Endothelial cell of umbilical vein (primary cell): ENCODE measurements around the gene SPP1. TPM values are rescaled to one million over a fixed set of nuclear protein-coding genes. Genes with fewer than 3 reads are reported as not detected.

Source experiments
- BruUV-seq: library from RNA; stranded (reverse); fragments of 400-500 nt; replicated peaks from 2 replicates; lab custom pipeline; 2021; lab: Mats Ljungman, UMichigan
- CTCF ChIA-PET: fragments of 300-600, 350-600 bp; sonication (Branson Sonifier 250); formaldehyde crosslinking; loops from one replicate; lab custom pipeline; 2021; ENCODE audit warnings: antibody characterized with exemption, inconsistent platforms; lab: Charles Lee
- POLR2A ChIA-PET: fragments of 300-600, 350-600 bp; sonication (Branson Sonifier 250); formaldehyde crosslinking; loops from one replicate; lab custom pipeline; 2021; ENCODE audit warnings: antibody characterized with exemption, inconsistent platforms; lab: Charles Lee
- DNase-seq: peaks from one replicate; pipeline ENCODE4 v3.0.0-alpha.2; 2011; ENCODE audit warnings: low read depth, low spot score
- FAIRE-seq: peaks from 2 replicates; lab custom pipeline; 2011; peaks lifted over from hg19 to GRCh38; lab: Jason Lieb, UNC
- H2AFZ ChIP-seq: 2 replicates; pipeline ENCODE4 v1.6.0; 2012; ENCODE audit warnings: low read depth, low read length, control low read depth, inconsistent platforms
- H3K27ac ChIP-seq: 2 replicates; pipeline ENCODE4 v1.5.1; 2011; ENCODE audit warnings: low read depth, mild to moderate bottlenecking, control low read depth, low read length, moderate library complexity; ENCODE audit not compliant: insufficient read depth
- H3K27me3 ChIP-seq, 2 experiments: 2 replicates each; pipeline versions ENCODE4 v1.6.0 to v1.6.1; 2011; ENCODE audit warnings: low read length in 2 of 2, mixed read lengths in 1 of 2; ENCODE audit not compliant: control insufficient read depth in 2 of 2, insufficient read depth in 2 of 2
- H3K36me3 ChIP-seq, 2 experiments: 2 replicates in 1 of 2; 3 replicates in 1 of 2; pipeline ENCODE4 v1.5.1; 2011; ENCODE audit warnings: low read length in 2 of 2, mild to moderate bottlenecking in 1 of 2, moderate library complexity in 1 of 2; ENCODE audit not compliant: control insufficient read depth in 2 of 2, insufficient read depth in 2 of 2; ENCODE audit errors: extremely low read depth in 1 of 2
- H3K4me1 ChIP-seq: 3 replicates; pipeline ENCODE4 v1.5.1; 2011; ENCODE audit warnings: mild to moderate bottlenecking, low read length; ENCODE audit not compliant: control insufficient read depth, insufficient read depth; ENCODE audit errors: extremely low read depth
- H3K4me2 ChIP-seq: 2 replicates; pipeline ENCODE4 v1.6.1; 2011; ENCODE audit warnings: low read length, control low read depth, mixed read lengths; ENCODE audit not compliant: insufficient read depth
- H3K4me3 ChIP-seq, 3 experiments: fragments of 200-600 bp in 1 of 3; sonication (generic), shearing (Covaris generic) in 1 of 3; replicated peaks in 1 of 3; 2 replicates each; pipeline ENCODE4 v1.5.1; 2011 to 2016; ENCODE audit warnings: control low read depth in 3 of 3, low read length in 3 of 3, mild to moderate bottlenecking in 2 of 3, inconsistent platforms in 1 of 3, low read depth in 1 of 3, moderate library complexity in 1 of 3; ENCODE audit not compliant: insufficient read depth in 1 of 3
- H3K79me2 ChIP-seq: 2 replicates; pipeline ENCODE4 v1.6.0; 2012; ENCODE audit warnings: low read length, inconsistent platforms; ENCODE audit not compliant: control insufficient read depth, insufficient read depth
- H3K9ac ChIP-seq: replicated peaks from 2 replicates; pipeline ENCODE3; 2011; ENCODE audit warnings: low read length, control low read depth; ENCODE audit not compliant: insufficient read depth; ENCODE audit errors: extremely low read depth
- H3K9me1 ChIP-seq: replicated peaks from 3 replicates; pipeline ENCODE4 v1.6.0; 2011; ENCODE audit warnings: mild to moderate bottlenecking, low read length; ENCODE audit not compliant: control insufficient read depth, insufficient read depth; ENCODE audit errors: extremely low read depth
- H3K9me3 ChIP-seq: replicated peaks from 2 replicates; pipeline ENCODE4 v1.5.1; 2012; ENCODE audit warnings: low read length, inconsistent platforms; ENCODE audit not compliant: control insufficient read depth, insufficient read depth
- H4K20me1 ChIP-seq: replicated peaks from 2 replicates; pipeline ENCODE3; 2011; ENCODE audit warnings: mild to moderate bottlenecking, low read length; ENCODE audit not compliant: control insufficient read depth, insufficient read depth; ENCODE audit errors: extremely low read depth
- EZH2 ChIP-seq: IDR thresholded peaks from 2 replicates; pipeline ENCODE4 v1.6.1; 2012; ENCODE audit warnings: borderline replicate concordance, low read depth, mild to moderate bottlenecking, moderate library complexity, low read length, inconsistent platforms; ENCODE audit not compliant: severe bottlenecking
- FOS ChIP-seq: IDR thresholded peaks from 2 replicates; pipeline ENCODE4 v1.6.1; 2011; ENCODE audit warnings: mild to moderate bottlenecking, low read length, moderate library complexity, borderline replicate concordance; ENCODE audit not compliant: insufficient read depth
- JUN ChIP-seq: IDR thresholded peaks from 2 replicates; pipeline ENCODE4 v1.6.1; 2011; ENCODE audit warnings: borderline replicate concordance, low read depth; ENCODE audit not compliant: insufficient read length, insufficient read depth
- MYC ChIP-seq: IDR thresholded peaks from one replicate; pipeline ENCODE4 v1.6.1; 2011; ENCODE audit warnings: mild to moderate bottlenecking, low read depth, low read length
- dilution Hi-C: fragments of 300-500 bp; cut with MboI; formaldehyde crosslinking; loops from one replicate; pipeline ENCODE4 v1.15.0; 2019; ENCODE audit warnings: low sequenced_read_pairs; ENCODE audit not compliant: extremely low pct_ligation_motif_present
- intact Hi-C: fragments of 100-400 bp; cut with micrococcal nuclease; formaldehyde crosslinking; loops from one replicate; pipeline ENCODE4 v1.10.0; 2022
- polyA plus RNA-seq, 4 experiments: library from polyadenylated mRNA; depleted of rRNA in 3 of 4; stranded (reverse) in 3 of 4; unstranded in 1 of 4; fragments of >200 nt; gene quantifications; 2 replicates each; pipeline versions ENCODE4 v1.2.1 to v1.2.3, GENCODE V29; 2011 to 2012; ENCODE audit warnings: missing spikeins in 1 of 4
- total RNA-seq: library from RNA; stranded (reverse); gene quantifications from 2 replicates; pipeline ENCODE4 v1.2.3, GENCODE V29; 2021
- TF ChIP-seq, protein P1 (sequence below): IDR thresholded peaks from 2 replicates; pipeline ENCODE4 v1.6.1; 2011; ENCODE audit not compliant: insufficient read depth, insufficient read length
- TF ChIP-seq, protein P2 (sequence below), 2 donors: IDR thresholded peaks; 1 replicate in 1 of 2; 2 replicates in 1 of 2; pipeline ENCODE4 v1.5.1; 2011; ENCODE audit warnings: low read length in 2 of 2, mild to moderate bottlenecking in 2 of 2, moderate library complexity in 2 of 2, control low read depth in 1 of 2, inconsistent platforms in 1 of 2, low read depth in 1 of 2; ENCODE audit not compliant: insufficient read depth in 1 of 2; ENCODE audit errors: extremely low read depth in 1 of 2

Gene SPP1
- total and polyA plus RNA-seq, 2 donors (not counting 3 experiments of a cell fraction or from before 2014, with no cell fraction given) = not detected

DNA sequence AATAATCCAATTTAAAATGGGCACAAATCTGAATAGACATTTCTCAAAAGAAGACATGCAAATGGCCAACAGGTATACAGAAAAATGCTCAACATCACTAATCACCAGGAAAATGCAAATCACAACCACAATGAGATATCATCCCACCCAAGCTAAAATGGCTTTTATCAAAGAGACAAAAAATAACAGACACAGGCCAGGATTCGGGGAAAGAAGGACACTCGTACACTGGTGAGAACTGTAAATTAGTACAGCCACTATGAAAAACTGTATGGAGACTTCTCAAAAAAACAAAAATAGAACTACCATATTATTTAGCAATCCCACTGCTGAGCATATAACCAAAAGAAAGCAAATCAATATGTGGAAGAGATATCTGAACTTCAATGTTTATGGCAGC, 8.5 kb downstream of the SPP1 start:
- BruUV-seq = no TSS peak
- no peaks in the 10 kb centered on the region for H3K9me3 ChIP-seq
- dilution Hi-C loops = no loop called here
- H3K36me3 ChIP-seq = no peaks in the 10 kb centered on the region
- no peak overlapping the region for H3K4me3 ChIP-seq
- H3K4me2 ChIP-seq = no peak overlapping the region
- H3K4me1 ChIP-seq = no peaks in the 10 kb centered on the region
- no peaks in the 10 kb centered on the region for H3K79me2 ChIP-seq
- CTCF ChIA-PET = interaction anchor here (0.7 to 7.2 kb wide), 3 partner anchors 10 to 130 kb away, joined by 3 to 172 read pairs (median 4); no protein-coding TSS in a partner anchor
- no peak overlapping the region for H2AFZ ChIP-seq
- intact Hi-C loops = no loop called here
- peaks cover 2 to 3% of the 10 kb centered on the region in 2 experiments for H3K27me3 ChIP-seq
- H3K9me1 ChIP-seq = no peaks in the 10 kb centered on the region
- TF ChIP-seq, protein P1, sequence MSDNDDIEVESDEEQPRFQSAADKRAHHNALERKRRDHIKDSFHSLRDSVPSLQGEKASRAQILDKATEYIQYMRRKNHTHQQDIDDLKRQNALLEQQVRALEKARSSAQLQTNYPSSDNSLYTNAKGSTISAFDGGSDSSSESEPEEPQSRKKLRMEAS = no peak
- TF ChIP-seq JUN = no peak
- no peak for TF ChIP-seq MYC
- TF ChIP-seq FOS = no peak
- no peak overlapping the region for H3K27ac ChIP-seq
- FAIRE-seq = no peak
- POLR2A ChIA-PET = no interaction called here
- DNase-seq = no peak
- no peak overlapping the region for H3K9ac ChIP-seq
- no peaks in the 10 kb centered on the region for H4K20me1 ChIP-seq

DNA sequence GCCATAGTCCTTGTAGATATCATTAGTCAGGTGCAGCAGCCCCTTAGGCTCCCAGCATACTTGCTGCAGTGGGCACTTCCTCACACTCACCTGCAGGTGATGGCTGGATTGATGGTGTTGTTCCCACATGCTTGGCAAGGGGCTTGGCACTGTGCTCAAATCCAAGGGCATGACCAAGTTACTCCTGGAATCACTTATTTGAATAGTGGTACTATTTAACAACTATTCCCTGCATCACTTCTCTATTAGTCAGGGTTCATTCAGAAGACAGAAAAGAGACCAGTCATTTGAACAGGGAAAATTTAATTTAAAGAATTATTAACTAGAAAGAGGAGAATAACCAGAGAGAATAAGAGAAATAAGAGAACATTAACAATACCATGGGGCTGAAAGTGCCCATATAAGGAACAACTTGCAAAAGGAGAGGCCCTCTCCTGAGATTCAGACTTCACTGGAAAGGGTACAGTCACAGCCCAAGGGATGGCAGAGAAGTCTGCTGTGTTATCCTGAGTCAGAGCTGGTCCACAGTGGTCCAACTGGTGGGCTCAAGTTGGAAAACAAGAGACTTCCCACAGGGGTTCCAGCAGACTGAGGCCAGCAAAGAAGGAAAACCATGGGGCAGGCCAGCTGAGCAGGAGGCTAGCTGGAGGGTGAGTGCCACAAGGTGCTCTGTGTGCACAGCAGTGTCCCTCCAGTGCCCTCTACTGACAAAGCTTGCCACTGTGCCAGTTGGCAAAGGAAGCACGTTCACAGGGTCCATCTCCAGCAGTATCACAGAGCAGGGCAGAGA, 9.8 kb downstream of the SPP1 start:
- DNase-seq = peak; percentile 66
- Histone ChIP-seq H3K79me2 (no peaks in the 10 kb centered on the region), H3K4me3 (no peak overlapping the region), H3K9me1 (no peaks in the 10 kb centered on the region), H3K9me3 (no peaks in the 10 kb centered on the region), H2AFZ (no peak overlapping the region), H3K4me1 (no peaks in the 10 kb centered on the region), H3K36me3 (no peaks in the 10 kb centered on the region), H3K27me3 (peaks cover 2 to 3% of the 10 kb centered on the region in 2 experiments), H3K27ac (no peak overlapping the region), H3K4me2 (no peak overlapping the region), H3K9ac (no peak overlapping the region), H4K20me1 (no peaks in the 10 kb centered on the region)
- intact Hi-C loops (loop anchor here (1.0 to 5.0 kb wide), 3 partner anchors 132 to 308 kb away; no protein-coding TSS in a partner anchor), dilution Hi-C loops (no loop called here)
- CTCF ChIA-PET = interaction anchor here (0.6 to 7.2 kb wide), 26 partner anchors 9 to 630 kb away, joined by 3 to 172 read pairs (median 5); partner anchors contain the start of gene SPP1
- no TSS peak for BruUV-seq
- FAIRE-seq = peak; percentile 64
- POLR2A ChIA-PET = no interaction called here
- TF ChIP-seq, protein P1 = no peak
- TF ChIP-seq EZH2 = no peak
- TF ChIP-seq, protein P2, sequence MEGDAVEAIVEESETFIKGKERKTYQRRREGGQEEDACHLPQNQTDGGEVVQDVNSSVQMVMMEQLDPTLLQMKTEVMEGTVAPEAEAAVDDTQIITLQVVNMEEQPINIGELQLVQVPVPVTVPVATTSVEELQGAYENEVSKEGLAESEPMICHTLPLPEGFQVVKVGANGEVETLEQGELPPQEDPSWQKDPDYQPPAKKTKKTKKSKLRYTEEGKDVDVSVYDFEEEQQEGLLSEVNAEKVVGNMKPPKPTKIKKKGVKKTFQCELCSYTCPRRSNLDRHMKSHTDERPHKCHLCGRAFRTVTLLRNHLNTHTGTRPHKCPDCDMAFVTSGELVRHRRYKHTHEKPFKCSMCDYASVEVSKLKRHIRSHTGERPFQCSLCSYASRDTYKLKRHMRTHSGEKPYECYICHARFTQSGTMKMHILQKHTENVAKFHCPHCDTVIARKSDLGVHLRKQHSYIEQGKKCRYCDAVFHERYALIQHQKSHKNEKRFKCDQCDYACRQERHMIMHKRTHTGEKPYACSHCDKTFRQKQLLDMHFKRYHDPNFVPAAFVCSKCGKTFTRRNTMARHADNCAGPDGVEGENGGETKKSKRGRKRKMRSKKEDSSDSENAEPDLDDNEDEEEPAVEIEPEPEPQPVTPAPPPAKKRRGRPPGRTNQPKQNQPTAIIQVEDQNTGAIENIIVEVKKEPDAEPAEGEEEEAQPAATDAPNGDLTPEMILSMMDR (IDR thresholded peaks at IDR 0.05; ENCODE audit: extremely low read depth in 1 of 2, insufficient read depth in 1 of 2, low read depth in 1 of 2, low read length in 2 of 2) = peak; percentile 63 to 79
